Loucy (cell line): ENCODE measurements around the gene SPATA32.

Source experiments
- H2AFZ ChIP-seq: fragments of 200-600 bp; sonication (generic); 2 replicates; pipeline ENCODE4 v1.6.0; 2016; ENCODE audit warnings: antibody characterized with exemption, mild to moderate bottlenecking, low read length, moderate library complexity
- H3F3A ChIP-seq: fragments of 200-600 bp; 2 replicates; pipeline ENCODE4 v1.6.0; 2016; ENCODE audit warnings: antibody characterized with exemption, low read depth, mild to moderate bottlenecking
- H3K27me3 ChIP-seq: fragments of 200-600 bp; sonication (generic); 2 replicates; pipeline ENCODE4 v1.6.1; 2014; ENCODE audit warnings: low read length, mild to moderate bottlenecking; ENCODE audit not compliant: insufficient read depth, poor library complexity, severe bottlenecking
- H3K36me3 ChIP-seq: fragments of 200-600 bp; sonication (generic); 2 replicates; pipeline ENCODE4 v1.6.1; 2016; ENCODE audit warnings: low read length; ENCODE audit not compliant: insufficient read depth
- H3K4me1 ChIP-seq: fragments of 200-600 bp; sonication (generic); 2 replicates; pipeline ENCODE4 v1.5.1; 2014; ENCODE audit warnings: low read length, mild to moderate bottlenecking; ENCODE audit not compliant: insufficient read depth, poor library complexity, severe bottlenecking
- H3K4me2 ChIP-seq: fragments of 200-600 bp; sonication (generic); 2 replicates; pipeline ENCODE4 v1.6.0; 2014; ENCODE audit warnings: antibody characterized with exemption, low read length, low read depth, mild to moderate bottlenecking; ENCODE audit not compliant: poor library complexity, severe bottlenecking
- H3K4me3 ChIP-seq: fragments of 200-600 bp; sonication (generic); 2 replicates; pipeline ENCODE4 v1.5.1; 2014; ENCODE audit warnings: low read length, mild to moderate bottlenecking, mixed read lengths; ENCODE audit not compliant: poor library complexity, severe bottlenecking
- H3K79me2 ChIP-seq: fragments of 200-600 bp; sonication (generic); 2 replicates; pipeline ENCODE4 v1.6.1; 2014; ENCODE audit warnings: low read length; ENCODE audit not compliant: insufficient read depth
- H3K9ac ChIP-seq: fragments of 200-600 bp; sonication (generic); 2 replicates; pipeline ENCODE4 v1.6.0; 2014; ENCODE audit warnings: mild to moderate bottlenecking, low read depth, low read length, moderate library complexity; ENCODE audit not compliant: poor library complexity, severe bottlenecking
- H3K9me2 ChIP-seq: fragments of 200-600 bp; sonication (generic); replicated peaks from 2 replicates; pipeline ENCODE4 v1.6.1; 2016; ENCODE audit warnings: low read depth, low read length, mixed read lengths
- H3K9me3 ChIP-seq: fragments of 200-600 bp; sonication (generic); 2 replicates; pipeline ENCODE4 v1.6.1; 2014; ENCODE audit warnings: mild to moderate bottlenecking, antibody characterized with exemption, low read length, low read depth; ENCODE audit not compliant: insufficient read depth
- H4K20me1 ChIP-seq: fragments of 200-600 bp; sonication (generic); 2 replicates; pipeline ENCODE4 v1.6.0; 2014; ENCODE audit warnings: antibody characterized with exemption, low read length, mild to moderate bottlenecking; ENCODE audit not compliant: insufficient read depth, poor library complexity, severe bottlenecking
- CTCF ChIP-seq: fragments of 200-600 bp; sonication (generic); conservative IDR thresholded peaks from 2 replicates; pipeline ENCODE4 v1.5.1; 2014; ENCODE audit warnings: mild to moderate bottlenecking, antibody characterized with exemption, low read length
- EZH2phosphoT487 ChIP-seq: fragments of 200-600 bp; IDR thresholded peaks from 2 replicates; pipeline ENCODE4 v1.6.1; 2018; ENCODE audit warnings: antibody characterized with exemption, mild to moderate bottlenecking, moderate library complexity, borderline replicate concordance

The SPATA32 gene

GRCh38 chr17:45274033-45274432, 12.1 kb upstream of the SPATA32 start:
- Histone ChIP-seq H4K20me1 (no peaks in the 10 kb centered on the region), H3K4me3 (no peak overlapping the region), H3F3A (no peaks in the 10 kb centered on the region), H3K4me2 (no peak overlapping the region), H3K9me3 (no peaks in the 10 kb centered on the region), H3K36me3 (peaks cover 8% of the 10 kb centered on the region; the same call in 1 of the 2 replicates), H3K27me3 (no peaks in the 10 kb centered on the region), H3K4me1 (no peaks in the 10 kb centered on the region), H3K79me2 (no peaks in the 10 kb centered on the region), H2AFZ (no peak overlapping the region), H3K9ac (no peak overlapping the region), H3K9me2 (no peaks in the 10 kb centered on the region)
- no peak for TF ChIP-seq CTCF
- no peak for TF ChIP-seq EZH2phosphoT487

DNA sequence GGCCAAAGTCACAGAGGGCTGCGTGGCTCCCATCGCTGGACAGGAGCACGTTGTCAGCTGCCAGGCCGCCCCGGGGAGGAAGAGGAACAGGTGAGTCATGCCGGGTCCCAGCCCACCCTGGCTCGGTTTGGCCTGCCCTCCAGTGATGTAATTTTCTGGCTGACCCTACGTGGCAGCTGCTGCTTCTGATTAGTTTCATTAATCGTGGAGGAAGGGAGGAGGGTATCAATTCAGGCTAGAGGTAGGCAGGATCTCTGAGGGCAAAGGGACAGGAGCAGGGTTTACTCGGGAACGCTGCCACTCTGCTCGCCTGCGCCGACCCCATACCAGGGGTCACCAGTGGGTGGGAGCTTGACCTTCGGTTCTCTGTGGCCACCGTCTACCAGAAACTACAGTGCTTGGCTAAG, 11.7 kb upstream of the SPATA32 start:
- no peak overlapping the region for H3K4me2 ChIP-seq
- H3K4me3 ChIP-seq, result no peak overlapping the region
- no peaks in the 10 kb centered on the region for H3K79me2 ChIP-seq
- H3K27me3 ChIP-seq, result no peaks in the 10 kb centered on the region
- H3K9ac ChIP-seq, result no peak overlapping the region
- H3F3A ChIP-seq, result no peaks in the 10 kb centered on the region
- H2AFZ ChIP-seq, result no peak overlapping the region
- TF ChIP-seq CTCF, result no peak
- no peaks in the 10 kb centered on the region for H3K9me3 ChIP-seq
- H3K9me2 ChIP-seq, result no peaks in the 10 kb centered on the region
- no peaks in the 10 kb centered on the region for H3K4me1 ChIP-seq
- H3K36me3 ChIP-seq, result peaks cover 10% of the 10 kb centered on the region; the same call in 1 of the 2 replicates
- no peaks in the 10 kb centered on the region for H4K20me1 ChIP-seq

- Histone ChIP-seq H3K27me3 (no peaks in the 10 kb centered on the region), H3K4me3 (no peak overlapping the region), H3K9me2 (no peaks in the 10 kb centered on the region), H2AFZ (no peak overlapping the region), H3F3A (no peaks in the 10 kb centered on the region), H3K9me3 (no peaks in the 10 kb centered on the region), H4K20me1 (no peaks in the 10 kb centered on the region), H3K4me1 (no peaks in the 10 kb centered on the region), H3K9ac (no peak overlapping the region), H3K79me2 (no peaks in the 10 kb centered on the region), H3K4me2 (no peak overlapping the region), H3K36me3 (peaks cover 19% of the 10 kb centered on the region; the same call in 1 of the 2 replicates)
- no peak for TF ChIP-seq EZH2phosphoT487
- no peak for TF ChIP-seq CTCF
Measured at GRCh38 chr17:45271603-45272002, 9.7 kb upstream of the SPATA32 start.
